ENCODE measurements around the gene AMOTL1.

- TF ChIP-seq CTCF (IDR thresholded peaks at IDR 0.05) = no peak
- TF ChIP-seq POLR2A (IDR thresholded peaks at IDR 0.05) = no peak
Observed at GRCh38 chr11:94796190-94796580, 28.0 kb downstream of the AMOTL1 start.

Measured in esophagus squamous epithelium (tissue), 4 donors.